Tongue (tissue), 2 donors: Measurements from ENCODE around the gene ULK2. TPM values are rescaled to one million over a fixed set of nuclear protein-coding genes. Genes with fewer than 3 reads are reported as not detected.

Experiments
- DNase-seq: peaks from one replicate; pipeline ENCODE4 v3.0.0-alpha.2; 2015
- total RNA-seq: library from RNA; depleted of rRNA; stranded (reverse); fragments of >200 nt; gene quantifications from one replicate; pipeline ENCODE4 v1.2.3, GENCODE V29; 2014

ULK2 gene
- total RNA-seq, 1 donor from 2014 or later = 24.6 TPM

GRCh38 chr17:19747159-19747719, 120.5 kb downstream of the ULK2 start:
- DNase-seq = no peak

- no peak for DNase-seq
These were observed 121.2 kb downstream of the ULK2 start for GRCh38 chr17:19746517-19746916.

GRCh38 chr17:19744922-19745757, 122.6 kb downstream of the ULK2 start:
- DNase-seq = peak; percentile 93

- DNase-seq = no peak
These were observed 123.2 kb downstream of the ULK2 start for GRCh38 chr17:19744492-19744891.

- no peak for DNase-seq
These were observed 124.3 kb downstream of the ULK2 start for GRCh38 chr17:19743101-19744100.

- no peak for DNase-seq
These were observed 125.2 kb downstream of the ULK2 start for GRCh38 chr17:19742495-19742894.

GRCh38 chr17:19741832-19742457, 125.8 kb downstream of the ULK2 start:
- no peak for DNase-seq

- DNase-seq = no peak
These were observed 126.8 kb downstream of the ULK2 start for GRCh38 chr17:19740933-19741332.

GRCh38 chr17:19739241-19740201, 128.2 kb downstream of the ULK2 start:
- DNase-seq = no peak

GRCh38 chr17:19738757-19739156, 129.0 kb downstream of the ULK2 start:
- DNase-seq = no peak

GRCh38 chr17:19738073-19738449, 129.7 kb downstream of the ULK2 start:
- no peak for DNase-seq

- DNase-seq = no peak
These were observed 130.2 kb downstream of the ULK2 start for GRCh38 chr17:19737305-19738072.

GRCh38 chr17:19736071-19736470, 131.7 kb downstream of the ULK2 start:
- DNase-seq = no peak

GRCh38 chr17:19733953-19734526, 133.7 kb downstream of the ULK2 start:
- no peak for DNase-seq

- no peak for DNase-seq
These were observed 136.1 kb downstream of the ULK2 start for GRCh38 chr17:19731626-19732025.

- DNase-seq = no peak
These were observed 136.9 kb downstream of the ULK2 start for GRCh38 chr17:19730843-19731242.

GRCh38 chr17:19729900-19730299, 137.8 kb downstream of the ULK2 start:
- no peak for DNase-seq

GRCh38 chr17:19728084-19728495, 139.6 kb downstream of the ULK2 start:
- DNase-seq = peak; percentile 97

GRCh38 chr17:19727501-19728078, 140.1 kb downstream of the ULK2 start:
- DNase-seq = peak; percentile 95
